Measurements from ENCODE around the gene FSTL5.

DNA sequence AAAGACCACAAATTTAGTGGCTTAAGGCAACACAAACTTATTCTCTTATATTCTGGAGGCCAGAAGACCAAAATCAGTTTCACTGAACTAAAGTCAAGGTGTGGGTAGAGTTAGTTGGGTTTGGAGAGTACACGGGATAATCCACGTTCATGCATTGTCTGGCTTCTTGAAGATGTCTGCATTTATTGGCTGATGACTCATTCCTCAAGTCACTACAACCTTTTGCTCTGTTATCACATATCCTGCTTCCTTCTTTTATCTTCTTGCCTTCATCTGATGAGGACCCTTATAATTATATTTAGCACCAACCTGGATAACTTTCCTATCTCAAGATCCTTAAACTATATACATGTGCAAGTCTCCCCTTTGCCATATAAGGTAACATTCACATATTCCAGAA, 590.0 kb downstream of the FSTL5 start:
- TF ChIP-seq, protein P1, sequence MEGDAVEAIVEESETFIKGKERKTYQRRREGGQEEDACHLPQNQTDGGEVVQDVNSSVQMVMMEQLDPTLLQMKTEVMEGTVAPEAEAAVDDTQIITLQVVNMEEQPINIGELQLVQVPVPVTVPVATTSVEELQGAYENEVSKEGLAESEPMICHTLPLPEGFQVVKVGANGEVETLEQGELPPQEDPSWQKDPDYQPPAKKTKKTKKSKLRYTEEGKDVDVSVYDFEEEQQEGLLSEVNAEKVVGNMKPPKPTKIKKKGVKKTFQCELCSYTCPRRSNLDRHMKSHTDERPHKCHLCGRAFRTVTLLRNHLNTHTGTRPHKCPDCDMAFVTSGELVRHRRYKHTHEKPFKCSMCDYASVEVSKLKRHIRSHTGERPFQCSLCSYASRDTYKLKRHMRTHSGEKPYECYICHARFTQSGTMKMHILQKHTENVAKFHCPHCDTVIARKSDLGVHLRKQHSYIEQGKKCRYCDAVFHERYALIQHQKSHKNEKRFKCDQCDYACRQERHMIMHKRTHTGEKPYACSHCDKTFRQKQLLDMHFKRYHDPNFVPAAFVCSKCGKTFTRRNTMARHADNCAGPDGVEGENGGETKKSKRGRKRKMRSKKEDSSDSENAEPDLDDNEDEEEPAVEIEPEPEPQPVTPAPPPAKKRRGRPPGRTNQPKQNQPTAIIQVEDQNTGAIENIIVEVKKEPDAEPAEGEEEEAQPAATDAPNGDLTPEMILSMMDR (IDR thresholded peaks at IDR 0.05) = no peak
- no peak for TF ChIP-seq ZFX (IDR thresholded peaks at IDR 0.05; ENCODE audit: borderline replicate concordance)
